WTC11 (cell line): ENCODE data around the gene TNFRSF6B. TPM values are rescaled to one million over a fixed set of nuclear protein-coding genes. Genes with fewer than 3 reads are reported as not detected.
"Not testable (repeated sequence)": the region's sequence is repeated elsewhere in the genome, so short reads cannot be mapped to it uniquely, and the experiment has no call there.

Experiments used
- ATAC-seq: fragments of 200-7000 bp; cut with Tn5 transposase; 2 replicates; pipeline ENCODE4 v1.10.0; 2021; ENCODE audit warnings: mild to moderate bottlenecking, moderate library complexity
- CTCF ChIA-PET: fragments of 300-600 bp; sonication (Branson Sonifier 250); formaldehyde crosslinking; loops from one replicate; lab custom pipeline; 2021; ENCODE audit warnings: antibody characterized with exemption; lab: Charles Lee
- POLR2A ChIA-PET: fragments of 350-600 bp; sonication (Branson Sonifier 250); formaldehyde crosslinking; loops from one replicate; lab custom pipeline; 2021; ENCODE audit warnings: antibody characterized with exemption; lab: Charles Lee
- DNase-seq: peaks from one replicate; pipeline ENCODE4 v3.0.0; 2021; ENCODE audit warnings: low spot score
- H3K27ac Mint-ChIP-seq: 2 replicates; pipeline ENCODE4 v1.8.0; 2021; ENCODE audit warnings: mixed read lengths
- H3K27me3 Mint-ChIP-seq: 2 replicates; pipeline ENCODE4 v1.8.0; 2021; ENCODE audit warnings: low read depth, mild to moderate bottlenecking, moderate library complexity, mixed read lengths
- H3K36me3 Mint-ChIP-seq: 2 replicates; pipeline ENCODE4 v1.8.0; 2021; ENCODE audit warnings: mixed read lengths
- H3K4me1 Mint-ChIP-seq: 2 replicates; pipeline ENCODE4 v1.8.0; 2022; ENCODE audit warnings: mixed read lengths
- H3K4me3 Mint-ChIP-seq: 2 replicates; pipeline ENCODE4 v1.8.0; 2021; ENCODE audit warnings: mild to moderate bottlenecking, moderate library complexity, mixed read lengths
- H3K9me3 Mint-ChIP-seq: 2 replicates; pipeline ENCODE4 v1.8.0; 2021; ENCODE audit warnings: mixed read lengths
- AR ChIP-seq: fragments of 250-450 bp; sonication (Bioruptor Pico); IDR thresholded peaks from 2 replicates; pipeline ENCODE4 v1.9.0; 2021; ENCODE audit warnings: mild to moderate bottlenecking
- ATF6 ChIP-seq: sonication (generic); formaldehyde crosslinking; IDR thresholded peaks from 2 replicates; pipeline ENCODE4 v1.8.1; 2023; ENCODE audit warnings: mild to moderate bottlenecking, missing genetic modification reagents
- CREM ChIP-seq: sonication (generic); formaldehyde crosslinking; IDR thresholded peaks from 2 replicates; pipeline ENCODE4 v1.8.1; 2022; ENCODE audit warnings: mild to moderate bottlenecking, missing genetic modification reagents, moderate library complexity
- EMX1 ChIP-seq: fragments of 250-450 bp; sonication (Bioruptor Pico); IDR thresholded peaks from 2 replicates; pipeline ENCODE4 v1.8.0; 2021; ENCODE audit warnings: mild to moderate bottlenecking
- FOXP4 ChIP-seq: sonication (generic); formaldehyde crosslinking; IDR thresholded peaks from 2 replicates; pipeline ENCODE4 v1.8.0; 2022; ENCODE audit warnings: mild to moderate bottlenecking, missing genetic modification reagents
- HMGA2 ChIP-seq: fragments of 250-450 bp; sonication (Bioruptor Pico); IDR thresholded peaks from 2 replicates; pipeline ENCODE4 v1.4.0; 2021; ENCODE audit warnings: mild to moderate bottlenecking, moderate library complexity
- IRF1 ChIP-seq: sonication (generic); formaldehyde crosslinking; IDR thresholded peaks from 2 replicates; pipeline ENCODE4 v1.8.0; 2023; ENCODE audit warnings: missing genetic modification reagents
- IRF2 ChIP-seq: sonication (generic); formaldehyde crosslinking; IDR thresholded peaks from 2 replicates; pipeline ENCODE4 v1.8.0; 2022; ENCODE audit warnings: low read depth, missing genetic modification reagents, borderline replicate concordance
- NFATC4 ChIP-seq: fragments of 250-450 bp; sonication (Bioruptor Pico); IDR thresholded peaks from 2 replicates; pipeline ENCODE4 v1.9.0; 2021; ENCODE audit warnings: mild to moderate bottlenecking
- NFE2L1 ChIP-seq: sonication (generic); formaldehyde crosslinking; IDR thresholded peaks from 2 replicates; pipeline ENCODE4 v1.8.1; 2023; ENCODE audit warnings: missing genetic modification reagents
- NR2C2 ChIP-seq: sonication (generic); formaldehyde crosslinking; IDR thresholded peaks from 2 replicates; pipeline ENCODE4 v1.8.0; 2022; ENCODE audit warnings: mild to moderate bottlenecking, missing genetic modification reagents
- STAT6 ChIP-seq: sonication (generic); formaldehyde crosslinking; conservative IDR thresholded peaks from 2 replicates; pipeline ENCODE4 v1.8.1; 2023; ENCODE audit warnings: mild to moderate bottlenecking, low read depth, missing genetic modification reagents, moderate library complexity
- ZNF138 ChIP-seq: sonication (generic); formaldehyde crosslinking; conservative IDR thresholded peaks from 2 replicates; pipeline ENCODE4 v1.8.1; 2022; ENCODE audit warnings: mild to moderate bottlenecking, moderate library complexity, missing genetic modification reagents
- ZNF396 ChIP-seq: fragments of 250-450 bp; sonication (Bioruptor Pico); IDR thresholded peaks from 2 replicates; pipeline ENCODE4 v1.8.0; 2021; ENCODE audit warnings: mild to moderate bottlenecking, moderate library complexity, borderline replicate concordance
- ZNF416 ChIP-seq: fragments of 250-450 bp; sonication (Bioruptor Pico); IDR thresholded peaks from 2 replicates; pipeline ENCODE4 v1.9.0; 2021; ENCODE audit warnings: mild to moderate bottlenecking, inconsistent platforms
- ZNF532 ChIP-seq: fragments of 250-450 bp; sonication (Bioruptor Pico); IDR thresholded peaks from 2 replicates; pipeline ENCODE4 v1.9.0; 2021; ENCODE audit warnings: mild to moderate bottlenecking, borderline replicate concordance
- total RNA-seq: library from RNA; stranded (reverse); gene quantifications from 3 replicates; pipeline ENCODE4 v1.2.3, GENCODE V29; 2021

The TNFRSF6B gene
- total RNA-seq, 1 experiment from 2014 or later = not detected

GRCh38 chr20:63668351-63668750 is 28.1 kb upstream of the TNFRSF6B start (continued):
- TF ChIP-seq CREM (CRISPR knock-in tag) (no peak), ZNF138 (CRISPR knock-in tag) (no peak)

GRCh38 chr20:63671695-63672094 is 24.8 kb upstream of the TNFRSF6B start:
- H3K27me3 Mint-ChIP-seq, H3K4me3 Mint-ChIP-seq, H3K9me3 Mint-ChIP-seq, ATAC-seq, H3K27ac Mint-ChIP-seq, H3K4me1 Mint-ChIP-seq, DNase-seq, POLR2A ChIA-PET: not testable (repeated sequence)
- CTCF ChIA-PET = interaction anchor here (1.4 kb wide), 1 partner anchor 67 kb away, joined by 3 read pairs; no protein-coding TSS in a partner anchor
- H3K36me3 Mint-ChIP-seq = peaks cover 26% of the 10 kb centered on the region

- DNase-seq (no peak), ATAC-seq (no peak)
- ChIA-PET POLR2A (no interaction called here), CTCF (no interaction called here)
- Mint-ChIP-seq H3K9me3 (no peaks in the 10 kb centered on the region), H3K4me1 (no peaks in the 10 kb centered on the region)
- TF ChIP-seq HMGA2 (CRISPR knock-in tag) = no peak
- TF ChIP-seq EMX1 (CRISPR knock-in tag) = no peak
- TF ChIP-seq NR2C2 (CRISPR knock-in tag) = no peak
- TF ChIP-seq IRF1 = no peak
- no peak for TF ChIP-seq NFE2L1
- TF ChIP-seq ZNF416 (CRISPR knock-in tag) = no peak
- TF ChIP-seq ZNF532 (CRISPR knock-in tag) = no peak
- no peak for TF ChIP-seq NFATC4 (CRISPR knock-in tag)
- TF ChIP-seq IRF2 (CRISPR knock-in tag) = no peak
- no peak for TF ChIP-seq ATF6 (CRISPR knock-in tag)
- no peak for TF ChIP-seq ZNF396 (CRISPR knock-in tag)
- no peak for TF ChIP-seq STAT6
- TF ChIP-seq FOXP4 (CRISPR knock-in tag) = no peak
- TF ChIP-seq AR = no peak
- TF ChIP-seq, all 79 proteins: peak for 0
- H3K27me3 Mint-ChIP-seq = no peaks in the 10 kb centered on the region
- H3K4me3 Mint-ChIP-seq = no peak overlapping the region
- no peak overlapping the region for H3K27ac Mint-ChIP-seq
- H3K36me3 Mint-ChIP-seq = peaks cover 23% of the 10 kb centered on the region
Measured at GRCh38 chr20:63672666-63673065, 23.8 kb upstream of the TNFRSF6B start.
